SK-N-SH treated with all-trans-retinoic acid at 6 μM for 48 hours (cell line): ENCODE measurements around the gene NFYB.

Experiments
- ARNTL ChIP-seq: fragments of 450-650 bp; formaldehyde crosslinking; IDR thresholded peaks from 2 replicates; pipeline ENCODE4 v1.5.0; 2020; ENCODE audit warnings: low read depth, mild to moderate bottlenecking, moderate library complexity, borderline replicate concordance
- ESRRG ChIP-seq: fragments of 250-450 bp; sonication (Bioruptor Pico); IDR thresholded peaks from 2 replicates; pipeline ENCODE4 v1.6.1; 2021; ENCODE audit warnings: mild to moderate bottlenecking
- TOX ChIP-seq: fragments of 250-450 bp; sonication (Bioruptor Pico); IDR thresholded peaks from 2 replicates; pipeline ENCODE4 v1.8.0; 2021; ENCODE audit warnings: mild to moderate bottlenecking, moderate library complexity, borderline replicate concordance
- TF ChIP-seq, protein P1 (sequence below): fragments of 250-450 bp; sonication (Bioruptor Pico); IDR thresholded peaks from 2 replicates; pipeline ENCODE4 v1.8.0; 2020; ENCODE audit warnings: mild to moderate bottlenecking, moderate library complexity, borderline replicate concordance

DNA sequence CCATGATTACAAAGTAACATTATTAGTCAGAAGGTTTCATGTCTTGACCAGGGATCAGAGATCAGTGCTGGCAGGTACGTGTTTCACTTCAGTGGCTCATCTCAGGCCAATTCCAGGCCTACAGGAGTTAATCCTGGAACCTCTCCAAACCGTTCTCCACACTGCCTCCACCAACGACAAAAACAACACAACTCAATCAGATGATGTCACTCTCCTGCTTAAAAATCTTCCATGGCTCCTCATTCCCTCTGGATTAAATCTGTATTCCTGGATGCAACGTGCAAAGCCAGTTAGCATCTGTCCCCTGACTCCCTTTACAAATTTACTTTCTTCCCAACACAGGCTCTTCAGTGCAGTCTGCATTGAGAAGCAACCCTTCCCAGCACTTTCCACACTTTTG is 43.3 kb upstream of the NFYB start:
- TF ChIP-seq, protein P1, sequence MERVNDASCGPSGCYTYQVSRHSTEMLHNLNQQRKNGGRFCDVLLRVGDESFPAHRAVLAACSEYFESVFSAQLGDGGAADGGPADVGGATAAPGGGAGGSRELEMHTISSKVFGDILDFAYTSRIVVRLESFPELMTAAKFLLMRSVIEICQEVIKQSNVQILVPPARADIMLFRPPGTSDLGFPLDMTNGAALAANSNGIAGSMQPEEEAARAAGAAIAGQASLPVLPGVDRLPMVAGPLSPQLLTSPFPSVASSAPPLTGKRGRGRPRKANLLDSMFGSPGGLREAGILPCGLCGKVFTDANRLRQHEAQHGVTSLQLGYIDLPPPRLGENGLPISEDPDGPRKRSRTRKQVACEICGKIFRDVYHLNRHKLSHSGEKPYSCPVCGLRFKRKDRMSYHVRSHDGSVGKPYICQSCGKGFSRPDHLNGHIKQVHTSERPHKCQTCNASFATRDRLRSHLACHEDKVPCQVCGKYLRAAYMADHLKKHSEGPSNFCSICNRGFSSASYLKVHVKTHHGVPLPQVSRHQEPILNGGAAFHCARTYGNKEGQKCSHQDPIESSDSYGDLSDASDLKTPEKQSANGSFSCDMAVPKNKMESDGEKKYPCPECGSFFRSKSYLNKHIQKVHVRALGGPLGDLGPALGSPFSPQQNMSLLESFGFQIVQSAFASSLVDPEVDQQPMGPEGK (CRISPR knock-in tag) = no peak
- TF ChIP-seq ESRRG (CRISPR knock-in tag) (no peak), ARNTL (CRISPR knock-in tag) (no peak), TOX (CRISPR knock-in tag) (no peak)
